HS-5 (cell line): Measurements from ENCODE around the gene COQ10B.
"Not testable (repeated sequence)": the region's sequence is repeated elsewhere in the genome, so short reads cannot be mapped to it uniquely, and the experiment has no call there.

Experiments
- DNase-seq: peaks from one replicate; pipeline ENCODE4 v3.0.0-alpha.2; 2012; ENCODE audit warnings: low read depth

Gene COQ10B

DNA sequence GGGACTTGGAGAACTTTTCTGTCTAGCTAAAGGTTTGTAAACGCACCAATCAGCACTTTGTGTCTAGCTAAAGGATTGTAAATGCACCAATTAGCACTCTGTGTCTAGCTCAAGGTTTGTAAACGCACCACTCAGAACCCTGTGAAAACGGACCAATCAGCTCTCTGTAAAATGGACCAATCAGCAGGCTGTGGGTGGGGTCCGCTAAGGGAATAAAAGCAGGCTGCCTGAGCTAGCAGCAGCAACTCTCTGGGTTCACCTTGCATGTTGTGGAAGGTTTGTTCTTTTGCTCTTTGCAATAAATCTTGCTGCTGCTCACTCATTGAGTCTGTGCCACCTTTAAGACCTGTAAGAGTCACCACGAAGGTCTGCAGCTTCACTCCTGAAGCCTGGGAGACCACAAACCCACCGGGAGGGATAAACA lies 2.4 kb upstream of the COQ10B start:
- DNase-seq: not testable (repeated sequence)

DNA sequence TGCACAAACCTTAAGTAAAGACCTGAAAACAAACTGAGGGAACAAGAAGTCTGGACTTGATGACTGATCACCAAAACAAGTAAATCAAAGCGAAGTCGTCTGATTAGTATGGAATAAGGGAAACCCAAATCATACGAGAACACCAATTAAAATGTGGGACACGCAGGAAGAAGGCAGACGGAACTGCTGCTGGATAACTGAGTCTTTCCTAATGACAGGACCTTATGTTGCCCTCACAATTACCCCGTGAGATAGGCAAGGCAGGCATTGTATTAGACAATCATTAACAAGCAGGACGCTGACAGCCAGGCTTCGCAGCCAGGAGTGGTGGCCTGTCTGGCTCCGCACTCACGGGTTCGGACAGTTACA lies 614 bp upstream of the COQ10B start:
- no peak for DNase-seq

DNA sequence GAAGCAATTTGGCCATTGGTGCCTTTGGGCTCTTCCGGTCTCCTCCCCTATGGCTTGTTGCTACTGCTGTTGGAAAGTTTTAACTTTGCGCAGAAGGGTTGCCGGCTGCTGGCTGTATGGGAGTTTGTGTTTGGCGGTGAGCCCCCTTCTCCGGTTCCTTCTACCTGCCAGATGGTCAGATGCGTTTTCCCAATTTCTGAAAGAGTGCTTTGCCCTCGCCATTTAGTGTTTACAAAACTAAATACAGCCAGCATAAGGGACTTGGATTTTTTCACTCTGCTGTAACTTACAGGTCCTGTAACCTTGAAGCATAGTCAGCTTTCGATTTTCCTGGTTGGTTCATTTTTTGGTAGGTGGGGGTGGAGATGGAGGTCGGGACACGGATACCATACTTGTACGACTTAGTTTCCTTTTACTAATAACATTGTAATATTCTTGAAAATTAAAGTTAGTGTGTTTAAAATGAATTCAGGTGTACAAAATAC lies 604 bp downstream of the COQ10B start:
- no peak for DNase-seq

DNA sequence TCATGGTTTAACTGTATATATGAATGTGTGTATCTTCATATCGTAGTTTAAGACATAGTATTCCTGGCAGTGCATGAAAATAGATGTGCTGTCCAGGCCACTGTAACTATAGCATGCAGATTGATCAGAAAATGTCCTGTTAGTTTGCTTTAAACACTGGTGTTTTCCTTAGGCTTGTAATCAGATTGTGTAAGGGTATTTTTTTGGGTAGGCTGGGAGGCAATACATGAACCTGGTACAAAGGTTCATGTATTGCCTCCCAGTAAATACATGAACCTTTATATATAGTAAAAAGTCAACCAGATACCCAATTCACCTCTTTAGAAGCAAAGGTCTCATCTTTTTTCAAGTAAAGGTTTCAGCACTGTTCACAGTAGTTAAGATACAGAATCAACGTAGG lies 1.6 kb downstream of the COQ10B start:
- no peak for DNase-seq

GRCh38 chr2:197455428-197455827 lies 2.1 kb downstream of the COQ10B start:
- no peak for DNase-seq

DNA sequence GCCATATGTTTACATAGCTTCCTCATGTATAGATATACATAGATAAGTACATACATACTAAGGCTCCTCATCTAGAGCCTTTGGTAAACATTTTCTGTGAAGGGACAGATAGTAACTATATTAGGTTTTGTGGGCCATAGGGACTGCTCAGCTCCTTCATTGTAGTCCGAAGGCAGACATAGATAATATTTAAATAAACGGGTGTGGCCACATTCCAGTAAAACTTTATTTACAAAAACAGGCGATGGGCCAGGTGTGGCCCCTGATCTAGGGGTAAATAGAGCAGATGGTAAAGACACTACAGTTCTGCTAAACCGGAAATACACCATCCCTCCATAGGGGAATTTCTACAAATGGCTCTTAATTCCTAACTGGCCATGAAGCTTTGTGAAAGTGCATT lies 7.3 kb downstream of the COQ10B start:
- no peak for DNase-seq

DNA sequence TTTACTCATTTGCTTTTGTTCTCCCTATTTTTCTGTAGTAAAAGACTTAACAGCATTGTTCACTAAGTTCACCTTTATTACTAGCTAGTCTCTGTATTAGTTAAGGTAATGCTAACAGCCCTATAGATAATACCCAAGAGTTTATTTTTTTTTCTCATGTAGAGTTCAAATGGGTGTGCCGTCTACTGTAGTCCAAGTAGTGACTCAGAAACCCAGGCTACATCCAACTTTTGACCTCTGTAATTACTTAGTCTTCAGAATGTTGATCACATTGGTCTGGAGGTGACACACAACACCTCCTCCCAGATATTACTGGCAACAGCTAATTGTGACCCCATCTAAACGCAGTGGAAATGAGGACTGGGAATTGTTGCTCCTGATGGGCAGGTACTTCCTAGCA lies 7.7 kb downstream of the COQ10B start:
- no peak for DNase-seq

DNA sequence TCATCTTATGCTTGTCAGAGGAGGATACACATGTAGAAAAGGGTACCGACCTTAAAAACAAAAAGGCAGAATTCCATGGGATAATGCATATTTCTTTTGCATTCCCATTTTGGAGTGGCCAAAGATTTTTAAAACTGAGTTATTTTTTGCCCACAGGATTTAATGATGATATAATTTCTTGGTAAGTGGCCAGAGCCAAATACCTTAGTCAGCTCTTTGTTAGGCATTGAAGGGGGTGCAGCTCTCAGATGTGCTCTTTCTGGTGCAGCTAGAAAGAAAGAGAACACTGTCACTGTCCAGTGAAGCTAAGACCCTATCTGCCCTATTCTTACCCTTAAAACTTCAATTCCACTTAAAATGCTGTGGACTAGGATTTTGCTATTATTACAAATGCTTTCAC lies 10.8 kb downstream of the COQ10B start:
- no peak for DNase-seq

- DNase-seq: no peak
Measured at GRCh38 chr2:197472166-197472565, 18.8 kb downstream of the COQ10B start.

GRCh38 chr2:197477797-197478196 lies 24.4 kb downstream of the COQ10B start:
- no peak for DNase-seq

DNA sequence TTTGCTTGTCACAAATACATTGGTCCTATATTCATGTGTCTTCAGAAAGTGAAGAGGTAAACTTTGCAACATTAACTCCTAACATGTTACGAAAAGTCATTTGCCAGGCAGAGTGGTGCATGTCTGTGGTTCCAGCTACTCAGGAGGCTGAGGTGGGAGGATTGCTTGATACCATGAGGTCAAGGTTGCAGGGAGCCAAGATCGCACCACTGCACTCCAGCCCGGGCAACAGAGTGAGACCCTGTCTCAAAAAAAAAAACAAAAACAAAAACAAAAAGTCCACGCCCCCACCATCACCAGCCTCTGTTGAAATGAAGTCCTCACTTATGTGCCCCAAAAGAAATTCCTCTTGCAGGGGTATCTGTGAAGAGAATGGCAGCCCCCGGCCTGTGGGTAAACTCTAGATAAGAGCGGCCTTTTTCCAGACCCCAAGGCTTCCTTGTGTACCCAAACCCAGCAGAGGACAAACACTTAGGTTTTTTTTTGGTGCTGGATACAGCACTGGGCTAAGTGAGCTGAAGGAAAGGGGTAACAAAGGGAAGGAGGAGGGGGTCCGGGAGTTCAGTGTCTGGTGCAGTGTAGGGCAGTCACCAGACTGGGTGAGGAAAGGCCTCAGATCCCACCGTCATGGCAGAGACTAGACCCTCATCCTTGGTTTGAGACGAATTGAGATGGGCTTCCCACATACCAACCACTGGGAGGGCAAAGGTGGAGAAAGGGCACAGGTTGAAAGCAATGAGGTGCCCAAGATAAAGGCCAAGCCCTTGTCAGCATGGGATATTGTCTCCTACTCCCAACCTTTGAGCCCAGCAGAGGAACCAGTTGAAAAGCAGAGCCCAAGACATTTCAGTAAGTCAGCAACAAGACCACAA lies 27.0 kb downstream of the COQ10B start:
- no peak for DNase-seq

DNA sequence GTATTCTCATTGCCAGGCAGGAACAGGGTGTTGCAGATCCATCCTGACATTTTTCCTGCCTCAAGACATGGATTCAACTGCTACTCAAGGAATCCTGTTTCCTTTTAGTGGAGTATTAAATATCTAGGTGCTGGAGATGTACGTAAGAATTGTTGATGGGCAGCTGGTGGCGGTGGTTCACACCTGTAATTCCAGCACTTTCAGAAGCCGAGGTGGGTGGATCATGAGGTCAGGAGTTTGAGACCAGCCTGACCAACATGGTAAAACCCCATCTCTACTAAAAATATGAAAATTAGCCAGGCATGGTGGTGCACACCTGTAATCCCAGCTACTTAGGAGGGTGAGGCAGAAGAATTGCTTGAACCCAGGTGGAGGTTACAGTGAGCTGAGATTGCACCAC lies 30.9 kb downstream of the COQ10B start:
- DNase-seq: not testable (repeated sequence)

GRCh38 chr2:197486175-197486574 lies 32.8 kb downstream of the COQ10B start:
- no peak for DNase-seq

DNA sequence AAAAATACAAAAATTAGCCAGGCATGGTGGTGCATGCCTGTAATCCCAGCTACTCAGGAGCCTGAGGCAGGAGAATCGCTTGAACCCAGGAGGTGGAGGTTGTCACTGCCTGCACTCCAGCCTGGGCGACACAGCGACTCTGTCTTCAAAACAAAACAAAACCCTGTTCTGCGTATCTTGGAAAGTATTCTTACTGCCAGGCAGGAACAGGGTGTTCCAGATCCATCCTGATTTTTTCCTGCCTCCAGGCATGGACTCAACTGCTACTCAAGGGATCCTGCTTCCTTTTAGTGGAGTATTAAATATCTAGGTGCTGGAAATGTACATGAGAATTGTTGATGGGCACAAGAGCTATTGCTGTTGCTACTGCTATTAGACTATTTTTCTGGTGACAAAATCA lies 34.0 kb downstream of the COQ10B start:
- no peak for DNase-seq

DNA sequence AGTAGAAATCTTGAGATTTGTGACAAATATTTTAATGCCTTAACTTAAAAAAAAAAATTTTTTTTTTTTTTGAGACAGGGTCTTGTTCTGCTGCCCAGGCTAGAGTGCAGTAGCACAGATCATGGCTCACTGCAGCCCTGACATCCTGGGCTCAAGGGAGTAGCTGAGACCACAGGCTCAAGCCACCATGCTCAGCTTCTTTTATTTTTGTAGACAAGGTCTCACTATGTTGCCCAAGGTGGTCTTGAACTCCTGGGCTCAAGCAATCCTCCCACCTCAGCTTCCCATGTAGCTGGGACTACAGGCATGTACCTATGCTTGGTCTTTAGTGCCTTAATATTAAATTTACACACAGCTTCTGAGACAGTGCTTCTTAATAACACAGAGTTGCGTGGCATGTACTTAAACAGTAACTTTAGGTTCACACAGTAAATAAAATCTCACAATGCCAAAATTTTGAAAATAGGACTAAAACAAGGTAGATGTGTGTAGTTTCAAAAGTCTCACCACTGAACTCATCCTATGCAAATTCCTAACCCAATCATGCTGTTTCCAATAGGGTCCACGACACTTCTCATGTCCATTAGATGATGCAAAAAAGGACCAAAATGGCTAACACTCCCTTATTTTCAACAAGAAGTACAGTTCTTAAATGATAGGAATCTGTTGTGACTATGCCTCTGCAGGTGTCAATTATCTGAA lies 42.2 kb downstream of the COQ10B start:
- DNase-seq: no peak

GRCh38 chr2:197496695-197497094 lies 43.3 kb downstream of the COQ10B start:
- no peak for DNase-seq

GRCh38 chr2:197497326-197497725 lies 44.0 kb downstream of the COQ10B start:
- DNase-seq: no peak

DNA sequence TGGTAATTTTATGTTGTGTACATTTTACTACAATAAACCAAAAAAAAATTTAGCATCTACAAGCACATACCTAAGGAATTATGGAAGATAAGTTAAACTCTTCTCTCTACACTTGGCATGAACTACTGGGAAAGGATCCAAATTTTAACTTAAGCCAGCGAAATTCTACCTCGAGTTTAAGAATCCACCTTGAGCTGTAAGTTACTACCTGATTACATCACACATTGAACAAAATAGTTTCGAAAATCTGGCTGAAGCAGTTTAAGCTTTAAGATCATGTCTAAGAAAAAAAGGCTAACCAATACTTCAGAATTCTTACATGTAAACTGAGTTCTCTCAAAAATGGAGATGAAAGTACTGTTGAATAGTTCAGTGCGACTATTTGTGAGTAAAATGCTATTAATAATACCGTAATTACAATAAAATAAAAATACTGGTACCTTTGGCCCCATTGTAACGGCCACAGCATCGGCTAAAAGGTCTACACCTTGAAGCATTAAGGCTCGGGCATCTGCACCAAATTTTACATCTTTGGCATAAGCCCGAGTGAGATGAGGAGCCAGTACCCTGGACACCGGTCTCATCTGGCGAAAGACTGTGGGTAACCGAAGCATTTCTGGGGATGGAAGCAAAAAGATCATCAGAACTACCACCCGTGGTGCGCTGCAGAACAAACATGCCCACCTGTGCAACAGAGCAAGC lies 45.0 kb downstream of the COQ10B start:
- DNase-seq: no peak

GRCh38 chr2:197498937-197499593 lies 45.7 kb downstream of the COQ10B start:
- no peak for DNase-seq

- DNase-seq: peak; percentile 100
Measured at GRCh38 chr2:197499594-197500502, 46.5 kb downstream of the COQ10B start, which contains the start of the genes HSPD1 and HSPE1. HSPD1 (minus strand) TSS chr2:197499840; CDS start chr2:197498848, 992 bp downstream. HSPE1 (plus strand) TSS chr2:197500379; CDS start chr2:197500437, 58 bp downstream.
